ENCODE results near the gene PPP1R3D. TPM values are rescaled to one million over a fixed set of nuclear protein-coding genes. Genes with fewer than 3 reads are reported as not detected.

The PPP1R3D gene
- total and polyA plus RNA-seq, 10 of the 15 experiments (the other 5 are each of a cell fraction or from before 2014, with no cell fraction given) = 0.39 to 4.8 (median 2.9) TPM

DNA sequence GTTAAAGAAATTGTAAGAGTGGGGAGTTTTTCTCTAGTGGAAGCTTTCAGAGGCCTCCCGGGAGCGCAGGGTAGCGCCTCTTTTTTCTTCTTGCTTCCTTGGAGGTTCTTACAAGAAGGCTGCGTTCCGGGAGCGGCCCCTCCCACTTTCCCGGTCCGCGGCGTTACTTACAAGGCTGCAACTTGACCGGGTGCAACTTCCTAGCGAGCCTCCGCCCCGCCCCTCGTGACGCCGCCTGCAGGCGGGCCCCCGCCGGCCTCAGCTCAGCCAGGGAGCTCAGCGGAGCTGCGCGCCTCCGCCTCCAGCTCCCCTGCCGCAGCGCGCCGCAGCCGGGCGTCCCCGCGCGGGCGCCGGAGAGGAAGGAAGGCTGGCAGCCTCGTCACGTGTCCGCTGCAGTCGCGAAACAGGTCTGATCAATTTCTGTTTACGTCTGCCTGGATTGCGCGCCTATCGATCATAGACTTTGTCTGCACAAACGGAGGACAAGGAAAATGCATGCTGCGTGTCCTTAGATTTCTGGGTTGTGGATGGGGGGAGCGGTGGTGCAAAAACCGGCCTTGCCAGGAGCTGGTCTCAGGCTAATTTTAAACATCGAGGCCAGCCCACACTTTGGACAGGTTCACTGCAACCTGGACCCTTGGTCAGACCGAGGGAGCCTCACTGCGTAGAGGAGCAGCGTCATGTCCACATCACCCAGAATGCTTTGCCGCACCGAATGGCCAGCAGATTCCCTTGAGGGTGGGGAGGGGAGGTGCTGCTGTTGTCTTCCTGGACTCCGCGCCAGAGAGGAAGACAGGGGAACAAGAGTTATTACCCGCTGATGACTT, at the start of gene PPP1R3D, which contains the start of gene FAM217B (continued):
- TF ChIP-seq CBX3 (IDR thresholded peaks at IDR 0.05; ENCODE audit: borderline replicate concordance, low read depth) = no peak
- TF ChIP-seq ZNF24 (IDR thresholded peaks at IDR 0.05) = no peak
- peak; percentile 47; the same call in 1 of the 2 replicates for TF ChIP-seq CBFB (IDR thresholded peaks at IDR 0.05; ENCODE audit: low read depth)
- peak; percentile 43 for TF ChIP-seq RUNX3 (IDR thresholded peaks at IDR 0.05; ENCODE audit: low read length)
- TF ChIP-seq SMARCA5 (IDR thresholded peaks at IDR 0.05) = peak; percentile 83; the same call in 1 of the 2 replicates
- no peak for TF ChIP-seq ZNF217 (IDR thresholded peaks at IDR 0.05)
- TF ChIP-seq, protein P1, sequence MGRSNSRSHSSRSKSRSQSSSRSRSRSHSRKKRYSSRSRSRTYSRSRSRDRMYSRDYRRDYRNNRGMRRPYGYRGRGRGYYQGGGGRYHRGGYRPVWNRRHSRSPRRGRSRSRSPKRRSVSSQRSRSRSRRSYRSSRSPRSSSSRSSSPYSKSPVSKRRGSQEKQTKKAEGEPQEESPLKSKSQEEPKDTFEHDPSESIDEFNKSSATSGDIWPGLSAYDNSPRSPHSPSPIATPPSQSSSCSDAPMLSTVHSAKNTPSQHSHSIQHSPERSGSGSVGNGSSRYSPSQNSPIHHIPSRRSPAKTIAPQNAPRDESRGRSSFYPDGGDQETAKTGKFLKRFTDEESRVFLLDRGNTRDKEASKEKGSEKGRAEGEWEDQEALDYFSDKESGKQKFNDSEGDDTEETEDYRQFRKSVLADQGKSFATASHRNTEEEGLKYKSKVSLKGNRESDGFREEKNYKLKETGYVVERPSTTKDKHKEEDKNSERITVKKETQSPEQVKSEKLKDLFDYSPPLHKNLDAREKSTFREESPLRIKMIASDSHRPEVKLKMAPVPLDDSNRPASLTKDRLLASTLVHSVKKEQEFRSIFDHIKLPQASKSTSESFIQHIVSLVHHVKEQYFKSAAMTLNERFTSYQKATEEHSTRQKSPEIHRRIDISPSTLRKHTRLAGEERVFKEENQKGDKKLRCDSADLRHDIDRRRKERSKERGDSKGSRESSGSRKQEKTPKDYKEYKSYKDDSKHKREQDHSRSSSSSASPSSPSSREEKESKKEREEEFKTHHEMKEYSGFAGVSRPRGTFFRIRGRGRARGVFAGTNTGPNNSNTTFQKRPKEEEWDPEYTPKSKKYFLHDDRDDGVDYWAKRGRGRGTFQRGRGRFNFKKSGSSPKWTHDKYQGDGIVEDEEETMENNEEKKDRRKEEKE (IDR thresholded peaks at IDR 0.05) = no peak
- TF ChIP-seq NR2C1 (IDR thresholded peaks at IDR 0.05) = no peak
- TF ChIP-seq KDM1A (IDR thresholded peaks at IDR 0.05; ENCODE audit: borderline replicate concordance) = no peak
- TF ChIP-seq, protein P2, sequence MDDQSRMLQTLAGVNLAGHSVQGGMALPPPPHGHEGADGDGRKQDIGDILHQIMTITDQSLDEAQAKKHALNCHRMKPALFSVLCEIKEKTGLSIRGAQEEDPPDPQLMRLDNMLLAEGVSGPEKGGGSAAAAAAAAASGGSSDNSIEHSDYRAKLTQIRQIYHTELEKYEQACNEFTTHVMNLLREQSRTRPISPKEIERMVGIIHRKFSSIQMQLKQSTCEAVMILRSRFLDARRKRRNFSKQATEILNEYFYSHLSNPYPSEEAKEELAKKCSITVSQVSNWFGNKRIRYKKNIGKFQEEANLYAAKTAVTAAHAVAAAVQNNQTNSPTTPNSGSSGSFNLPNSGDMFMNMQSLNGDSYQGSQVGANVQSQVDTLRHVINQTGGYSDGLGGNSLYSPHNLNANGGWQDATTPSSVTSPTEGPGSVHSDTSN (IDR thresholded peaks at IDR 0.05; ENCODE audit: insufficient replicate concordance, low read depth, low read length) = no peak
- TF ChIP-seq, protein P3, sequence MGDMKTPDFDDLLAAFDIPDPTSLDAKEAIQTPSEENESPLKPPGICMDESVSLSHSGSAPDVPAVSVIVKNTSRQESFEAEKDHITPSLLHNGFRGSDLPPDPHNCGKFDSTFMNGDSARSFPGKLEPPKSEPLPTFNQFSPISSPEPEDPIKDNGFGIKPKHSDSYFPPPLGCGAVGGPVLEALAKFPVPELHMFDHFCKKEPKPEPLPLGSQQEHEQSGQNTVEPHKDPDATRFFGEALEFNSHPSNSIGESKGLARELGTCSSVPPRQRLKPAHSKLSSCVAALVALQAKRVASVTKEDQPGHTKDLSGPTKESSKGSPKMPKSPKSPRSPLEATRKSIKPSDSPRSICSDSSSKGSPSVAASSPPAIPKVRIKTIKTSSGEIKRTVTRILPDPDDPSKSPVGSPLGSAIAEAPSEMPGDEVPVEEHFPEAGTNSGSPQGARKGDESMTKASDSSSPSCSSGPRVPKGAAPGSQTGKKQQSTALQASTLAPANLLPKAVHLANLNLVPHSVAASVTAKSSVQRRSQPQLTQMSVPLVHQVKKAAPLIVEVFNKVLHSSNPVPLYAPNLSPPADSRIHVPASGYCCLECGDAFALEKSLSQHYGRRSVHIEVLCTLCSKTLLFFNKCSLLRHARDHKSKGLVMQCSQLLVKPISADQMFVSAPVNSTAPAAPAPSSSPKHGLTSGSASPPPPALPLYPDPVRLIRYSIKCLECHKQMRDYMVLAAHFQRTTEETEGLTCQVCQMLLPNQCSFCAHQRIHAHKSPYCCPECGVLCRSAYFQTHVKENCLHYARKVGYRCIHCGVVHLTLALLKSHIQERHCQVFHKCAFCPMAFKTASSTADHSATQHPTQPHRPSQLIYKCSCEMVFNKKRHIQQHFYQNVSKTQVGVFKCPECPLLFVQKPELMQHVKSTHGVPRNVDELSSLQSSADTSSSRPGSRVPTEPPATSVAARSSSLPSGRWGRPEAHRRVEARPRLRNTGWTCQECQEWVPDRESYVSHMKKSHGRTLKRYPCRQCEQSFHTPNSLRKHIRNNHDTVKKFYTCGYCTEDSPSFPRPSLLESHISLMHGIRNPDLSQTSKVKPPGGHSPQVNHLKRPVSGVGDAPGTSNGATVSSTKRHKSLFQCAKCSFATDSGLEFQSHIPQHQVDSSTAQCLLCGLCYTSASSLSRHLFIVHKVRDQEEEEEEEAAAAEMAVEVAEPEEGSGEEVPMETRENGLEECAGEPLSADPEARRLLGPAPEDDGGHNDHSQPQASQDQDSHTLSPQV (IDR thresholded peaks at IDR 0.05) = no peak
- TF ChIP-seq, protein P4, sequence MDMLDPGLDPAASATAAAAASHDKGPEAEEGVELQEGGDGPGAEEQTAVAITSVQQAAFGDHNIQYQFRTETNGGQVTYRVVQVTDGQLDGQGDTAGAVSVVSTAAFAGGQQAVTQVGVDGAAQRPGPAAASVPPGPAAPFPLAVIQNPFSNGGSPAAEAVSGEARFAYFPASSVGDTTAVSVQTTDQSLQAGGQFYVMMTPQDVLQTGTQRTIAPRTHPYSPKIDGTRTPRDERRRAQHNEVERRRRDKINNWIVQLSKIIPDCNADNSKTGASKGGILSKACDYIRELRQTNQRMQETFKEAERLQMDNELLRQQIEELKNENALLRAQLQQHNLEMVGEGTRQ (IDR thresholded peaks at IDR 0.05; ENCODE audit: borderline replicate concordance, low read depth, low read length) = peak; percentile 64
- no peak for TF ChIP-seq CHD4 (IDR thresholded peaks at IDR 0.05)
- TF ChIP-seq CHD2 (IDR thresholded peaks at IDR 0.05; ENCODE audit: borderline replicate concordance, low read depth, low read length) = no peak
- TF ChIP-seq HDGF (IDR thresholded peaks at IDR 0.05) = no peak

All from GM12878 (cell line).